ENCODE measurements around the gene CACNA1A. TPM values are rescaled to one million over a fixed set of nuclear protein-coding genes. Genes with fewer than 3 reads are reported as not detected.

The CACNA1A gene
- total RNA-seq, 1 donor from 2014 or later = 0.42 TPM

- Mint-ChIP-seq H3K36me3 (ENCODE audit: low read depth) (no peaks in the 10 kb centered on the region), H3K27ac (ENCODE audit: unreplicated experiment) (no peak overlapping the region), H3K9me3 (ENCODE audit: low read depth) (peaks cover 11% of the 10 kb centered on the region), H3K4me1 (ENCODE audit: low read depth) (peaks cover 12% of the 10 kb centered on the region), H3K4me3 (ENCODE audit: unreplicated experiment) (no peak overlapping the region), H3K27me3 (ENCODE audit: low read depth) (no peaks in the 10 kb centered on the region)
- no peak for DNase-seq (ENCODE audit: low spot score)
- TF ChIP-seq CTCF (IDR thresholded peaks at IDR 0.05) = no peak
Measured at GRCh38 chr19:13400296-13400695, 106.0 kb downstream of the CACNA1A start.

- Mint-ChIP-seq H3K27me3 (ENCODE audit: low read depth) (no peaks in the 10 kb centered on the region), H3K36me3 (ENCODE audit: low read depth) (no peaks in the 10 kb centered on the region), H3K4me1 (ENCODE audit: low read depth) (peaks cover 12% of the 10 kb centered on the region), H3K9me3 (ENCODE audit: low read depth) (peaks cover 11% of the 10 kb centered on the region), H3K4me3 (ENCODE audit: unreplicated experiment) (no peak overlapping the region), H3K27ac (ENCODE audit: unreplicated experiment) (no peak overlapping the region)
- no peak for DNase-seq (ENCODE audit: low spot score)
- no peak for TF ChIP-seq CTCF (IDR thresholded peaks at IDR 0.05)
Measured at GRCh38 chr19:13399746-13400145, 106.5 kb downstream of the CACNA1A start.

- no peaks in the 10 kb centered on the region for H3K36me3 Mint-ChIP-seq (ENCODE audit: low read depth)
- no peak overlapping the region for H3K4me3 Mint-ChIP-seq (ENCODE audit: unreplicated experiment)
- H3K4me1 Mint-ChIP-seq (ENCODE audit: low read depth) = peaks cover 12% of the 10 kb centered on the region
- no peak for DNase-seq (ENCODE audit: low spot score)
- TF ChIP-seq CTCF (IDR thresholded peaks at IDR 0.05) = no peak
- H3K9me3 Mint-ChIP-seq (ENCODE audit: low read depth) = peaks cover 11% of the 10 kb centered on the region
- peaks cover 5% of the 10 kb centered on the region for H3K27me3 Mint-ChIP-seq (ENCODE audit: low read depth)
- peak overlapping the region; percentile 8 for H3K27ac Mint-ChIP-seq (ENCODE audit: unreplicated experiment)
Measured at GRCh38 chr19:13398780-13399726, 107.2 kb downstream of the CACNA1A start.

- Mint-ChIP-seq H3K9me3 (ENCODE audit: low read depth) (peaks cover 11% of the 10 kb centered on the region), H3K27me3 (ENCODE audit: low read depth) (peaks cover 8% of the 10 kb centered on the region), H3K27ac (ENCODE audit: unreplicated experiment) (no peak overlapping the region), H3K4me3 (ENCODE audit: unreplicated experiment) (no peak overlapping the region), H3K4me1 (ENCODE audit: low read depth) (peaks cover 12% of the 10 kb centered on the region), H3K36me3 (ENCODE audit: low read depth) (no peaks in the 10 kb centered on the region)
- TF ChIP-seq CTCF (IDR thresholded peaks at IDR 0.05) = no peak
- DNase-seq (ENCODE audit: low spot score) = no peak
Measured at GRCh38 chr19:13398182-13398581, 108.1 kb downstream of the CACNA1A start.

- no peak overlapping the region for H3K27ac Mint-ChIP-seq (ENCODE audit: unreplicated experiment)
- no peak overlapping the region for H3K4me3 Mint-ChIP-seq (ENCODE audit: unreplicated experiment)
- H3K27me3 Mint-ChIP-seq (ENCODE audit: low read depth) = peaks cover 15% of the 10 kb centered on the region
- peaks cover 12% of the 10 kb centered on the region for H3K4me1 Mint-ChIP-seq (ENCODE audit: low read depth)
- DNase-seq (ENCODE audit: low spot score) = no peak
- H3K9me3 Mint-ChIP-seq (ENCODE audit: low read depth) = peaks cover 2% of the 10 kb centered on the region
- no peak for TF ChIP-seq CTCF (IDR thresholded peaks at IDR 0.05)
- no peaks in the 10 kb centered on the region for H3K36me3 Mint-ChIP-seq (ENCODE audit: low read depth)
Measured at GRCh38 chr19:13396250-13397080, 109.8 kb downstream of the CACNA1A start.

Data from chondrocyte (in vitro differentiated cells).